Esophagus squamous epithelium (tissue), 4 donors: ENCODE measurements around the gene AMZ1.

Experiments
- POLR2A ChIP-seq, 4 donors: fragments of 450-650 bp; IDR thresholded peaks; one replicate each; pipeline ENCODE4 v1.6.1; 2017; ENCODE audit warnings: antibody characterized with exemption in 4 of 4, mild to moderate bottlenecking in 4 of 4, moderate library complexity in 3 of 4
- TF ChIP-seq, protein P1 (sequence below), 6 experiments: fragments of 450-650 bp in 4 of 6; fragments of 200-600 bp in 2 of 6; sonication (generic) in 2 of 6; IDR thresholded peaks; one replicate each; pipeline ENCODE4 v1.5.1; 2016 to 2019; ENCODE audit warnings: antibody characterized with exemption in 6 of 6, mild to moderate bottlenecking in 4 of 6, moderate library complexity in 4 of 6

DNA sequence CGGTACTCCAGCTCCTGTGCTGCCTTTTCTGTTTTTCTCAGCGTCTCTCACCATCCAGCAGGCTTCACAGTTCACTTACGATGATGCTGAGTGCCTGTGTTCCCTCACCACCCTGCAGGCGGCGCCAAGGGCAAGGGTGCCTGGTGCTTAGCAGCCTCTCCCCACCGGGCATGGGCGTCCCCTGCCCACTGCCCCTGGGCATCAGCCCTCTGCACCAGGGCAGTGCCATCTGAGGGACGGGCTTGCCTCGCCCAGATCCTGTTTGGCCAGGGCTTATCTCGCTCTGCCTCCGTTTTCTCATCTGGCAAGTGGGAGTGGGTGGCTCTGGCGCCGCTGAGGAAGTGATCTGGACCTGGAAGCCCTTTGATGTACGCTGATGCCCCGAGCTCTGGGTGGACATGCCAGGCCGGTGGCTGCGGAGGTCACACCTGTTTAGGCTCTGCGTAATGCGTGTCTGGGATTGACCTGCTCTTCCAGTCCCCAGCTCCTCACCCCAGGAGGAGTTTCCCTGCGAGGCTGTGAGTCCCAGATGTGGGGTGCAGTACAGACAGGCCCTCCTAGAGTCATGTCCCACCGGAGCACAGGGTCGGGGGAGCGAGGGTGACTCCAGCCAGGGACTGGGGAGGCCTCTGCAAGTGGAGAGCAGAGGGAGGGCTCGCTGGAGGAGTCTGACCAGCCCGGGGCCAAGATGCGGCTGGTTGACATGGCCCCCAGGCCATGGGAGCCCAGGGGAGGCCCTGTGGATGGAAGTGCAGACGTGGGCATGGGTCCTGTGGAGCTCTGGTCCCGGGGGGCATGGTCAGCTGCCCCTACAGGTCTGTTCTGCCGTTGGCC lies 44.4 kb upstream of the AMZ1 start:
- TF ChIP-seq, protein P1, sequence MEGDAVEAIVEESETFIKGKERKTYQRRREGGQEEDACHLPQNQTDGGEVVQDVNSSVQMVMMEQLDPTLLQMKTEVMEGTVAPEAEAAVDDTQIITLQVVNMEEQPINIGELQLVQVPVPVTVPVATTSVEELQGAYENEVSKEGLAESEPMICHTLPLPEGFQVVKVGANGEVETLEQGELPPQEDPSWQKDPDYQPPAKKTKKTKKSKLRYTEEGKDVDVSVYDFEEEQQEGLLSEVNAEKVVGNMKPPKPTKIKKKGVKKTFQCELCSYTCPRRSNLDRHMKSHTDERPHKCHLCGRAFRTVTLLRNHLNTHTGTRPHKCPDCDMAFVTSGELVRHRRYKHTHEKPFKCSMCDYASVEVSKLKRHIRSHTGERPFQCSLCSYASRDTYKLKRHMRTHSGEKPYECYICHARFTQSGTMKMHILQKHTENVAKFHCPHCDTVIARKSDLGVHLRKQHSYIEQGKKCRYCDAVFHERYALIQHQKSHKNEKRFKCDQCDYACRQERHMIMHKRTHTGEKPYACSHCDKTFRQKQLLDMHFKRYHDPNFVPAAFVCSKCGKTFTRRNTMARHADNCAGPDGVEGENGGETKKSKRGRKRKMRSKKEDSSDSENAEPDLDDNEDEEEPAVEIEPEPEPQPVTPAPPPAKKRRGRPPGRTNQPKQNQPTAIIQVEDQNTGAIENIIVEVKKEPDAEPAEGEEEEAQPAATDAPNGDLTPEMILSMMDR (IDR thresholded peaks at IDR 0.05): peak in 1 of 6 experiments; percentile 28
- TF ChIP-seq POLR2A (IDR thresholded peaks at IDR 0.05): no peak
